GM12874 (cell line): ENCODE measurements around the gene IGFL3.

Experiments
- CTCF ChIP-seq: IDR thresholded peaks from 2 replicates; pipeline ENCODE4 v1.5.1; 2011; ENCODE audit warnings: low read depth, mild to moderate bottlenecking, control low read depth, low read length, moderate library complexity; ENCODE audit not compliant: insufficient read depth

The IGFL3 gene

DNA sequence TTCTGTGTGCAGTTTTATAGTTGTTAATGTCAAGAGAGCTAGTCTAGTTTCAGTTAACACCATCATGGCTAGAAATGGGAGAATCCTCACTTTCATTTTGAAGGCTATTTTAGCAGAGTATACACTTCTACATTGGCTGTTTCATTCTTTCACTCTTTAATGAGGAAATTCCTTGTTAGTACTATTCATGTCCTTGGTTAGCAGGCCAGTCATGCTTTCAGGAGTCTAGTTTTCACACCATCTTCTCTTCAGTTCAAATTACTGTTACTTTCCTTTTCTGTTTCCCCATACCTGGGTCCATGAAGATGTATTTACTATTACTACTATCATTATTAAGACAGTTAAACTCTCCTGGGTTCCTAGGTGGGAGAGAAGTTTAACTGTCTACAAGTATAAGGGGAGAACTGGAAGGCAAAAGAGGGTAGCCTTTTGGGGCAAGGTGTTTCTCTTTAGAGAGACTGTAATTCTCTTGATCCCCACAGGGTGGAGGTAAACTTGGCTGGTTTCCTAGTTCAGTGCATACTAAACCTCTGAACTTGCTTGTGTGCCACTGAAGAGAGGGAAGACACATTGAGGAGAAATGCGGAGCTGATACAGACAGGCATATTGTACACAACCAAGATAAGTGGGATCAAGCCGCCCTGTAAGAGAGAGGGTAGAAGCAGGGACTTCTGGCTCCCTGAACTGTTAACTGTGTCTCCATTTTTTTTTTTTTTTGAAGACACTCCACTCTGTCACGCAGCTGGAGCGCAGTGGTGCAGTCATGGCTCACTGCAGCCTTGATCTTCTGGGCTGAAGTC, 42.4 kb downstream of the IGFL3 start:
- TF ChIP-seq CTCF, result peak; percentile 57

- no peak for TF ChIP-seq CTCF
Measured at GRCh38 chr19:46080561-46080960, 43.9 kb downstream of the IGFL3 start.

GRCh38 chr19:46079576-46079975, 44.9 kb downstream of the IGFL3 start:
- no peak for TF ChIP-seq CTCF

GRCh38 chr19:46078573-46079332, 45.7 kb downstream of the IGFL3 start:
- peak; percentile 45; the same call in 1 of the 2 replicates for TF ChIP-seq CTCF

DNA sequence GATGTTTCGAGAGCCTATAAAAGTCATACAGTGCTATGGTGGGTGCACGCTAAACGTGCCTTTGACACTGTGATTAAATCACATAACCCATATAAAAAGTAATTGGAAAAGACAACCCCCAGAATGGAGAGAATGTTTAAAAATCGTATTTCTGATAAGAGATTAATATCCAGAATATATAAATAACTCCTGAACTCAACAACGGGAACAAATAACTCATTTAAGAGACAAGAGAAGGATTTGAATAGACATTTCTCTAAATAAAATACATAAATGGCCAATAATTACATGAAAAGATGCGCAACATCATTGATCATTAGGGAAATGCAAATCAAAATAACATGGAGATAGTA, 46.7 kb downstream of the IGFL3 start:
- TF ChIP-seq CTCF, result no peak

DNA sequence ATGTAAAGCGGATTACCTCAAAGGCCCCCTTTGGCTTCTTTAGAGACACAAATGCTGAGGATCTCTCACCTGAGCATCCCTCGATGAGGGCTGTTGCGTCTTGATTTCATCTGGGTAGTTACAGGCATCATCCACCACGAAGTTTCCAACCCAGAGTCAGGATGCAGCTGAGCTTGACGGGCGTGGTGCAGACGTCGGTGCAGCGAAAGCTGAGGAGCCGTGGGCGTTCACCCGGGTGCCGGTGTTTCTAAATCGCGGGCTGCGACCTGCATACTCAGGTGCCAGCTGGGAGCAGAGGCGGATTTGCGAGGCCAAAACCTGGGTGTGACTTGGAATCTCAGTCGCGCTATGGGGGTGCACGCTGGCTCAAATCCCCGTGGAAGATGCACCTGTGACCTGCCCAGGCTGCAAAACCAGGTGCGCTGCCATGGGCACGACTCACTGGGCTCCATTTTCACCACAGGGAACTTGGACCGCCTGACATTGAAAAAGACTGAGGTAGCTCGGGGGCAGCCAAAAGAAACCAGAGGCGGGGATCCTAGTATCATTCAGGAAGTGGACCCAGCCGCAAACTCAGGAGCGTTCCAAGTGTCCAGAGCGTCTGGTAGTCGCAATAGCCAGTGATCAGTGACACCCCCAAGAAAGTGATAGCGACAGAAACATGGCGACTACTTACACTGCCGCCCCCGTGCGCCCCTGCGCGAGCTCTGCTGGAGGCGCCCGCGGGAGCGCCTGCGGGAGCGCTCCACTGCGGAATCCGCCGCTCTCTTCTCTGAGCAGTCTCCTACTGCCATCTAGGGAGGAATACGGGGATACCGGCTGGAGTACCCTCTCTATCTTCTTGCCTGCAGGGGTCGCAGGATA, 47.3 kb downstream of the IGFL3 start:
- TF ChIP-seq CTCF, result peak; percentile 74
